GM21515 (cell line): ENCODE data around the gene GDF7.

ENCODE experiments used
- ATAC-seq: cut with Tn5 transposase; IDR thresholded peaks from one replicate; pipeline ENCODE4 v1.9.1; 2021; ENCODE audit not compliant: unreplicated experiment

Gene GDF7

GRCh38 chr2:20643060-20643459 is 23.9 kb upstream of the GDF7 start:
- no peak for ATAC-seq

DNA sequence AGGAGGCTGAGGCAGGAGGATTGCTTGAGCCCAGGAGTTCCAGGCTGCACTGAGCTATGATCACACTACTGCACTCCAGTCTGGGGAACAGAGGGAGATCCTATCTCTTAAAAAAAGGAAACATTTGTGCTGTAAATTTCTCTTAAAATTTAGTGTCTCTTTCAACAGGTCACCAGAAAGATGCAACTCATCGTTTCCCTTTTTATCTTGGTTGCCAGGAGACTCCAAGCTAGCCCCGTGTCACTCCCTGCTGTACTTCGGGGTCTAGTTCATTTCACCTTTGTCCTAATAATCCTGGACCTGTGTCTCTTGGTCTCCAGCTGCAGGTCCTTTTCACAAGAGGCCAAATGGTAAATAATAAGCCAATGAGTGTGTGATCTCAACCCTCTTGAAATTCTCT is 23.1 kb upstream of the GDF7 start:
- ATAC-seq, result no peak

GRCh38 chr2:20645301-20645701 is 21.6 kb upstream of the GDF7 start:
- no peak for ATAC-seq

GRCh38 chr2:20645761-20646160 is 21.2 kb upstream of the GDF7 start:
- no peak for ATAC-seq

GRCh38 chr2:20646446-20646845 is 20.5 kb upstream of the GDF7 start:
- no peak for ATAC-seq

GRCh38 chr2:20647211-20647610 is 19.7 kb upstream of the GDF7 start:
- no peak for ATAC-seq

- no peak for ATAC-seq
These were observed 19.2 kb upstream of the GDF7 start for GRCh38 chr2:20647738-20648137.

- no peak for ATAC-seq
These were observed 18.7 kb upstream of the GDF7 start for GRCh38 chr2:20648206-20648605.

DNA sequence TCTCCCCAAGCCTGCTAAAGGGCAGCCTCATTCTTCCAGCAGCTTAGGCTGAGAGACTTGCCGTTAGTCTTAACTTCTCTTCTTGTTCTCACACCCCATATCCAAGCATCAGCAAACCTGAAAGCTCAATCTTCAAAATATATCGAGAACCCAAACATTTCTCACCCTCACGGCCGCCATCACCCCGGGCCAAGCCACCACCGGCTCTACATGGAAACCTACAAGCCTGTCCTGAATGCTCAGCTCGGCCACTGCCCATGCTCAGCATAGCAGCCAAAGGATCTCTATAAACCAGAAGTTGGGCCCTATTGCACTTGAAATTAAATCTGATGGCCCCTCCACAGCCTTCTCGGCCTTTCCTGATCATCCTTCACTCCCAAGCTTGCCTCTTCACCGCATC is 18.1 kb upstream of the GDF7 start:
- no peak for ATAC-seq

DNA sequence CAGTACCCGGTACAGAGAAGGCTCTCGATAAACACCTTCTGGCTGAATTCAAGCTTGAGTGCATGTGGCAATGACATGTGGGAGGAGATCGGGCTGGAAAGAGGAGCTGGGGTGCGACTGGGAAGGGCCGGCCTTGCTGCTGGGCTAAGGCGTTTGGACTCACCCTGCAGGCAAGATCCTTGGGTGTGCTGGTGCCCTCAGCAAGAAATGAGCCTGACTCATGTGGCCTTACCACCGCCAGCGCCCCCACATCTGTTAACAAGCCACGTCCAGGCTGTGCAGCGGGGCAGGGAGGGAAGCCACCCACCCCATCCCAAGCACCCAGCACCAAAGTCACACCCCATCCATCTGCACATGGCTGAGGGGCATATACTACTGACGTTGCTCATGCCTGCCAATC is 17.4 kb upstream of the GDF7 start:
- ATAC-seq, result no peak

DNA sequence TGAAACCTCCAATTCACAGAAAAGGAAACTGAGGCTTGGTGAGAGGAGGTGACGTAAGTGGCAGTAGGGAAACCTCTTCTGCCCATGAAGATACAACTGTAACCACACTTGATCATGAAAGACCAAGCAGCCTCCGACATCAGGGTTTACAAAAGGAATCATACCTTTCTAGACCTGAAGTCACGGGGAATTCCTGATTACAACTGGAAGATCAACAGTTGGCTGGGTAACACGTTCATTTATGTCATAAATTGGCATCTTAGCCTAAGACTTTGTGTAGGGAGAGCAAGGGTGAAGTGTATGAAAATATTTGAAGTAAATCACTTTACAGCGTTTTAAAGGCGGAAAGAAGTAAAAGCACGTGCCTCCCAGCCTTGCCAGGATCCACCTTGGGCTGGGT is 17.0 kb upstream of the GDF7 start:
- ATAC-seq, result no peak

- ATAC-seq, result no peak
These were observed 16.5 kb upstream of the GDF7 start for GRCh38 chr2:20650393-20650876.

DNA sequence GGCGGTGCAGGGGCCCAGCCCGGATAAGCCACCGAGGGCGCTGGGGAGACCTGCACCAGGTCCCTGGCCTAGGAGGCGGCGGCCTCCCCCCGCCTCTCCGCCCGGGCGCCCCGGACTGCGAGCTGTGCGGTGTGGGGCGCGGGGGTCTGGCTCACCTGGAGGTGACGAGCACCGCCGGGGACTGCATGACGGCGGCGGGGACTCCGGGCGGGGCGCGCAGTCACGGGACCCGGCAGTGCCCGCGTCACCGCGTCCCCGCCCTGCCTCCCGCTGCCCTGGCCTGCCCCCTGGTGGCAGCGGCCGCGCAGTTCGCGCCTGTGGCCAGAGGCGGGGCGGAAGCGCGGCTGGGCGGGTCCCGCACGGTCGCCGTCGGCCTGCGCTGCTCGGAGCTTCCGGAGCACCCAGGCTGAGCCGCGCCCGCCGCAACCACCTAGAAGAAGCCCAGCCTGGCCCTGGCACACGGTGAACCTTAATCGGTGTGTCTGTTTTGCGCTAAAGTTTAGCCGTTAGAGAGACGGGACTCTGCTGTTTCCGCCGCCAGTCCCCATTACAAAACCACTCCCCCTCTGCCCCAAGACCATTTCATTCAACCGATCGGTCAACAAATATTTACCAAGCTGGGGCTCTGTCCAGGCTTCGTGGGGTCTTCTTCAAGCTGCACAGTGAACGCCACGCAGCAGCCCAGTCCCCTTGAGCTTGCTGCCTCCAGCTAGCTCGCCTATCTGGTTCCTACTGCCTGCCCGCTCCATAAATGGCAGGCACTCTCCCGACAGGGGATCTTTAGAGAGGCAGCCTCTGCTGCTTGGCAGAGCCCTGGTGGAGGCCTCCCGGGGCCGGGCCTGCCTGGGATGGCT is 15.8 kb upstream of the GDF7 start, which contains the start of gene HS1BP3:
Gene HS1BP3, minus strand, starts transcription at position 222 of the 854 bp plus-strand sequence. Its CDS starts 35 bp downstream, at position 187.
- peak; percentile 97 for ATAC-seq

DNA sequence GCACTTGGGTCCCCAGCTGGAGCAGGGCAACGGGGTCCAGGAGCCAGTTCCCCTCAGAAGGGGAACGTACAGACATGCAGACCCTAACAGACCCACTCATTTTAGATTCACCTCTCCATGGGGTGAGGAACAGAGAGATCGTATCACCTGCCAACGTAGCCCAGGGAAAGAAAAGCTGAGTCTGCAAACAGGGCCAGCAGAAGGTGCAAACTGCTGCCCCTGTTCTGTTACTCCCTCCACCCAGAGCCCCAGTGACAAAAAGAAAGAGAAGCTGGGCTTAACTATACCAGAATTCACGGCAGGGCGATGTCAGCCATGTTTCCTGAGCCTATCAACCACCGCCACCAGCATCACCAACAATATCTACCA is 15.2 kb upstream of the GDF7 start:
- no peak for ATAC-seq

- no peak for ATAC-seq
These were observed 14.8 kb upstream of the GDF7 start for GRCh38 chr2:20652141-20652540.

GRCh38 chr2:20652673-20653575 is 14.0 kb upstream of the GDF7 start:
- ATAC-seq, result no peak

GRCh38 chr2:20653695-20654534 is 13.0 kb upstream of the GDF7 start:
- ATAC-seq, result no peak

DNA sequence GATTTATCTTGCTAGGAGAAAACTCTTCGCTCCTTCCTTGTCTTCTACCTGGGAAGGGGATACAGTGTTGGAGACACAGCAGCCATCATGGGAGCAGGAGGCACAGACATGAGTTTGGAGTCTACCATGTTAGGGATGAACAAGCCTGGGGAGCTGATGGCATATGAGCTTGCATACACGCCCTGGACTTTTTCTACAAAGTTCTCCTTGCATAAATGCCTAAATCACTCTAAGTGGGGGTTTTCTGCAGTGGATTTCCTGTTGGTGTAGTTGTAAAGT is 12.5 kb upstream of the GDF7 start:
- no peak for ATAC-seq

DNA sequence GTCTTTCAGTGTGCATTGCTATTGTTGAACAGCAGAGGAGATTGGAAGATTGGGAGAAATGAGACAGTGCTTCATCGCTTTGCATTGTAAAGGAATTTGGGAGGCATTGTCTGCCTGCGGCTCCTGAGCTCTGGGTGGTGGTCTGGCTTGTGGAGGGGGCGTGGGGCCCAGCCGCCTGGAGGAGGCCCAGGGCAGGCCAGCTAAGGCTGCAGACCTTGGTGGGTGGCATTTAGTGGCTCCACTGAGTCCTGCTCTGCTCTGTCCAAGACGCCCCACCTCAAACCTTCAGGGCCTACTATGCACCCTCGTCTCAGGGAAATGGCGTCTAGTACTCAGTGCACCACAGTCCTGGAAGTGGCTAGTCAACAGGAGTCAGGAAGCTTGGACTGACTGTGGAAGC is 10.4 kb upstream of the GDF7 start:
- no peak for ATAC-seq

GRCh38 chr2:20657522-20658235 is 9.3 kb upstream of the GDF7 start:
- ATAC-seq, result no peak
